Peyer's patch (tissue), 4 donors: Measurements from ENCODE around the gene SCN9A. TPM values are rescaled to one million over a fixed set of nuclear protein-coding genes. Genes with fewer than 3 reads are reported as not detected.

Experiments
- DNase-seq, 3 donors: peaks; one replicate each; pipeline ENCODE4 v3.0.0-alpha.2; 2017 to 2019
- H3K27ac ChIP-seq, 4 donors: fragments of 200-600 bp; sonication (generic); one replicate each; pipeline ENCODE4 v1.5.1; 2016 to 2019
- H3K27me3 ChIP-seq, 2 donors: fragments of 200-600 bp; sonication (generic); one replicate each; pipeline ENCODE4 v1.5.1; 2019
- H3K36me3 ChIP-seq, 3 donors: fragments of 200-600 bp; sonication (generic); one replicate each; pipeline ENCODE4 v1.5.1; 2016 to 2019
- H3K4me1 ChIP-seq, 4 donors: fragments of 200-600 bp; sonication (generic); one replicate each; pipeline ENCODE4 v1.5.1; 2016 to 2019
- H3K4me3 ChIP-seq, 4 donors: fragments of 200-600 bp; sonication (generic); 1 replicate in 3 of 4; 2 replicates in 1 of 4; pipeline ENCODE4 v1.5.1; 2016 to 2019; ENCODE audit warnings: mild to moderate bottlenecking in 1 of 4
- H3K9me3 ChIP-seq, 4 donors: fragments of 200-600 bp; sonication (generic); one replicate each; pipeline ENCODE4 v1.5.1; 2016 to 2019; ENCODE audit warnings: mild to moderate bottlenecking in 1 of 4
- CTCF ChIP-seq, 6 experiments: fragments of 450-650 bp in 4 of 6; fragments of 200-600 bp in 2 of 6; sonication (generic) in 1 of 6; IDR thresholded peaks; one replicate each; pipeline ENCODE4 v1.5.1; 2017 to 2019; ENCODE audit warnings: antibody characterized with exemption in 6 of 6, mild to moderate bottlenecking in 3 of 6, moderate library complexity in 1 of 6
- POLR2A ChIP-seq, 2 donors: fragments of 450-650 bp; IDR thresholded peaks; one replicate each; pipeline ENCODE4 v1.5.1; 2017; ENCODE audit warnings: antibody characterized with exemption in 2 of 2, mild to moderate bottlenecking in 2 of 2, moderate library complexity in 2 of 2
- total RNA-seq, 4 donors: library from RNA; depleted of rRNA; stranded (reverse); fragments of >200 nt; gene quantifications; one replicate each; pipeline ENCODE4 v1.1.0, GENCODE V29; 2016

Gene SCN9A
- total RNA-seq, 4 donors from 2014 or later: 7.5 to 19.8 (median 8.7) TPM

- no peak for DNase-seq
- Histone ChIP-seq H3K27ac (no peak overlapping the region), H3K4me1 (no peaks in the 10 kb centered on the region), H3K27me3 (no peaks in the 10 kb centered on the region), H3K9me3 (no peaks in the 10 kb centered on the region), H3K4me3 (no peak overlapping the region), H3K36me3 (no peaks in the 10 kb centered on the region)
- TF ChIP-seq POLR2A (IDR thresholded peaks at IDR 0.05): no peak
- TF ChIP-seq CTCF (IDR thresholded peaks at IDR 0.05): peak in 5 of 6 experiments; percentile 7 to 69 (median 54)
Observed at GRCh38 chr2:166384774-166385173, 9.0 kb upstream of the SCN9A start.

- no peak for DNase-seq
- H3K9me3 ChIP-seq: no peaks in the 10 kb centered on the region
- no peak overlapping the region for H3K27ac ChIP-seq
- no peaks in the 10 kb centered on the region for H3K4me1 ChIP-seq
- H3K27me3 ChIP-seq: no peaks in the 10 kb centered on the region
- TF ChIP-seq CTCF (IDR thresholded peaks at IDR 0.05): no peak
- no peak for TF ChIP-seq POLR2A (IDR thresholded peaks at IDR 0.05)
- H3K36me3 ChIP-seq: no peaks in the 10 kb centered on the region
- no peak overlapping the region for H3K4me3 ChIP-seq
Observed at GRCh38 chr2:166382448-166382847, 6.7 kb upstream of the SCN9A start.

GRCh38 chr2:166380615-166381014, 4.9 kb upstream of the SCN9A start:
- Histone ChIP-seq H3K27ac (no peak overlapping the region), H3K9me3 (no peaks in the 10 kb centered on the region), H3K4me1 (no peaks in the 10 kb centered on the region), H3K27me3 (no peaks in the 10 kb centered on the region), H3K4me3 (no peak overlapping the region), H3K36me3 (no peaks in the 10 kb centered on the region)
- TF ChIP-seq CTCF (IDR thresholded peaks at IDR 0.05) (no peak), POLR2A (IDR thresholded peaks at IDR 0.05) (no peak)
- DNase-seq: no peak

- Histone ChIP-seq H3K27me3 (no peaks in the 10 kb centered on the region), H3K4me1 (no peaks in the 10 kb centered on the region), H3K27ac (no peak overlapping the region), H3K4me3 (no peak overlapping the region), H3K9me3 (no peaks in the 10 kb centered on the region), H3K36me3 (no peaks in the 10 kb centered on the region)
- TF ChIP-seq POLR2A (IDR thresholded peaks at IDR 0.05): no peak
- TF ChIP-seq CTCF (IDR thresholded peaks at IDR 0.05): no peak
- no peak for DNase-seq
Observed at GRCh38 chr2:166376873-166377272, 1.1 kb upstream of the SCN9A start.

GRCh38 chr2:166376488-166376828, 714 bp upstream of the SCN9A start:
- Histone ChIP-seq H3K27ac (peak overlapping the region in 1 of 4 donors; percentile 35), H3K36me3 (no peaks in the 10 kb centered on the region), H3K9me3 (no peaks in the 10 kb centered on the region), H3K4me3 (peak overlapping the region in 3 of 4 donors; percentile 40 to 68 (median 61)), H3K27me3 (no peaks in the 10 kb centered on the region), H3K4me1 (no peaks in the 10 kb centered on the region)
- DNase-seq: no peak
- TF ChIP-seq POLR2A (IDR thresholded peaks at IDR 0.05) (no peak), CTCF (IDR thresholded peaks at IDR 0.05) (no peak)

GRCh38 chr2:166375195-166375735, 479 bp downstream of the SCN9A start:
- H3K9me3 ChIP-seq: no peaks in the 10 kb centered on the region
- H3K4me3 ChIP-seq: peak overlapping the region; percentile 27 to 68 (median 50)
- H3K27ac ChIP-seq: peak overlapping the region in 3 of 4 donors; percentile 17 to 39 (median 35)
- TF ChIP-seq POLR2A (IDR thresholded peaks at IDR 0.05): no peak
- no peak for TF ChIP-seq CTCF (IDR thresholded peaks at IDR 0.05)
- H3K27me3 ChIP-seq: no peaks in the 10 kb centered on the region
- DNase-seq: no peak
- H3K36me3 ChIP-seq: no peaks in the 10 kb centered on the region
- no peaks in the 10 kb centered on the region for H3K4me1 ChIP-seq
